GM19328 (cell line): ENCODE data around the gene IGFL3.

Experiments used
- ATAC-seq: cut with Tn5 transposase; IDR thresholded peaks from one replicate; pipeline ENCODE4 v1.9.1; 2021; ENCODE audit warnings: mild to moderate bottlenecking, moderate library complexity; ENCODE audit not compliant: unreplicated experiment

The IGFL3 gene

DNA sequence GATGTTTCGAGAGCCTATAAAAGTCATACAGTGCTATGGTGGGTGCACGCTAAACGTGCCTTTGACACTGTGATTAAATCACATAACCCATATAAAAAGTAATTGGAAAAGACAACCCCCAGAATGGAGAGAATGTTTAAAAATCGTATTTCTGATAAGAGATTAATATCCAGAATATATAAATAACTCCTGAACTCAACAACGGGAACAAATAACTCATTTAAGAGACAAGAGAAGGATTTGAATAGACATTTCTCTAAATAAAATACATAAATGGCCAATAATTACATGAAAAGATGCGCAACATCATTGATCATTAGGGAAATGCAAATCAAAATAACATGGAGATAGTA is 46.7 kb downstream of the IGFL3 start:
- no peak for ATAC-seq

DNA sequence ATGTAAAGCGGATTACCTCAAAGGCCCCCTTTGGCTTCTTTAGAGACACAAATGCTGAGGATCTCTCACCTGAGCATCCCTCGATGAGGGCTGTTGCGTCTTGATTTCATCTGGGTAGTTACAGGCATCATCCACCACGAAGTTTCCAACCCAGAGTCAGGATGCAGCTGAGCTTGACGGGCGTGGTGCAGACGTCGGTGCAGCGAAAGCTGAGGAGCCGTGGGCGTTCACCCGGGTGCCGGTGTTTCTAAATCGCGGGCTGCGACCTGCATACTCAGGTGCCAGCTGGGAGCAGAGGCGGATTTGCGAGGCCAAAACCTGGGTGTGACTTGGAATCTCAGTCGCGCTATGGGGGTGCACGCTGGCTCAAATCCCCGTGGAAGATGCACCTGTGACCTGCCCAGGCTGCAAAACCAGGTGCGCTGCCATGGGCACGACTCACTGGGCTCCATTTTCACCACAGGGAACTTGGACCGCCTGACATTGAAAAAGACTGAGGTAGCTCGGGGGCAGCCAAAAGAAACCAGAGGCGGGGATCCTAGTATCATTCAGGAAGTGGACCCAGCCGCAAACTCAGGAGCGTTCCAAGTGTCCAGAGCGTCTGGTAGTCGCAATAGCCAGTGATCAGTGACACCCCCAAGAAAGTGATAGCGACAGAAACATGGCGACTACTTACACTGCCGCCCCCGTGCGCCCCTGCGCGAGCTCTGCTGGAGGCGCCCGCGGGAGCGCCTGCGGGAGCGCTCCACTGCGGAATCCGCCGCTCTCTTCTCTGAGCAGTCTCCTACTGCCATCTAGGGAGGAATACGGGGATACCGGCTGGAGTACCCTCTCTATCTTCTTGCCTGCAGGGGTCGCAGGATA is 47.3 kb downstream of the IGFL3 start:
- no peak for ATAC-seq

DNA sequence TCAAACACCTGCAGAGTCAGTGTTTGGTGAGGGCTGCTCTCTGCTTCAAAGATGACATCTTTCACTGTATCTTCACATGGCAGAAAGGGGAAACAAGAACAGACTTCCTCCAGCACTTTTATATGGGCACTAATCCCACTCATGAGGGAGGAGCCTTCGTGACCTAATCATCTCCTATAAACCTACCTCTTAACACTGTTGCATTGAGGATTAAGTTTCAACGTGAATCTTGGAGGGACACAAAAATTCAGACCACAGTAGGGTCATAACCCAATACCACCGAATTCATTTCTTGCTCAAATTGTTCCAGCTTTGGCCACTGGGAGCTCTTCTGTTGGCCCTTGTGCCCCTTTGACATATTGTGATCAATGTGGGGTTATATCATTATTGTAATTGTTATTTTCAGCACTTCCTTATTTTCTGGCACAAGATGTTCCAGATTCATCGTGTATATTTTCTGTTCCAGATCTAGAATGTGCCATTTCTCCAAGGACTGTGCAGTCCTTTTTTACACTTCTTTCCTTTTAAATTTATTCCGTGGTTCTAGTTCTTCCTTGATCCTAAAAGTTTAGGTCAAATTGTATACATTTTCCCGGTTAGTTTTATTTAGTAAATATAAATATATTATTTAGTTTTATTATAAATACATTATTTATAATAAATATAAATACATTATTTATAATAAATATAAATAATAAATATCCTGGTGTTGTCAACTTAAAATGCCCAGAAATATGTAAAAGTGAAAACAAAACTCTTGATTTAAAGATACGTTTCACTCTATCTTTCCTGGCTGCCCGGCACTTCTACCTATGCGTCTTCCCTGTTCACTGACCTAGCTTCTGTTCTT is 48.2 kb downstream of the IGFL3 start:
- ATAC-seq: no peak

DNA sequence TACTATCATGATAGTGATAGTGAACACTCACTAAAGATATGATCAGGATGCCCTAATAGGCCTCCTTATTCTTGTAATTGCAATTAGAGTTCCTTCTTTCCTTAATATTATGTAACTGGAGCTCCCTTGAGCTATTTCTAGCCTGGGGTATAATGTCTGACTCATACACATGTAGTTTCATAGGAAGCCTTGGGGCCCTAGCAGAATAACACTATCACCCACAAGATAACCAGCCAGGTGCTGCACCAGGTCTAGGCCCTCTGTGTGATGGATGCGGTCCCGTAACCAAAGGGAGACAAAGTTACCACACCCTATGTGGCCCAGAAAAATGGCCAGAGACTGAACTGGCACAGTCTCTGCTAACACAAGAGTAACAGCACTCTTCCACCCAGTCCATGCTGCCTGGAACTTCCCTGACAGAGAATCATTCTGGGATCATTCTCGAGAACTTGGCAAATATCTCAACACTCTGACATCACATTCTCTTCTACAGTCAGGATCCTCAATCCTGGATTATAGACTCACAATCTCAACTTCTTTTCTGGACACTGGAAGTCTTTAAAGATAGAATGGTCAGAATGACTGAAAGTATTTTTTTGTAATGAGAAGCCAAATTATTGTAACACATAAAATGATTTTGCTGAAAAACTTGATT is 51.1 kb downstream of the IGFL3 start:
- no peak for ATAC-seq
